Left ventricle myocardium inferior (tissue), 1 donor: ENCODE measurements around the gene NSUN6. TPM values are rescaled to one million over a fixed set of nuclear protein-coding genes. Genes with fewer than 3 reads are reported as not detected.

Source experiments
- DNase-seq: peaks from one replicate; pipeline ENCODE4 v3.0.0-alpha.2; 2020
- H3K27ac ChIP-seq: fragments of 200-600 bp; replicated peaks from 2 replicates; pipeline ENCODE4 v1.8.0; 2021
- H3K27me3 ChIP-seq: fragments of 200-600 bp; 2 replicates; pipeline ENCODE4 v1.8.0; 2021; ENCODE audit warnings: low read depth
- H3K36me3 ChIP-seq: fragments of 200-600 bp; 2 replicates; pipeline ENCODE4 v1.8.0; 2021
- H3K4me1 ChIP-seq: fragments of 200-600 bp; 2 replicates; pipeline ENCODE4 v1.8.0; 2021
- H3K4me3 ChIP-seq: fragments of 200-600 bp; 2 replicates; pipeline ENCODE4 v1.8.0; 2021; ENCODE audit warnings: mild to moderate bottlenecking, moderate library complexity
- H3K9me3 ChIP-seq: fragments of 200-600 bp; replicated peaks from 2 replicates; pipeline ENCODE4 v1.8.0; 2021
- intact Hi-C: fragments of 100-400 bp; cut with micrococcal nuclease; formaldehyde crosslinking; loops from one replicate; pipeline ENCODE4 v1.11.0; 2022
- total RNA-seq: library from RNA; stranded (reverse); fragmentation: NEBNext Ultra II Directional; extraction: Animal tissue kit (Norgen Biotek cat#: 25700); gene quantifications from one replicate; pipeline ENCODE4 v1.2.1, GENCODE V29; 2021
- TF ChIP-seq, protein P1 (sequence below): fragments of 200-600 bp; IDR thresholded peaks from 2 replicates; pipeline ENCODE4 v1.8.0; 2021; ENCODE audit warnings: antibody characterized with exemption, mild to moderate bottlenecking, borderline replicate concordance
- donor health status: DM: no; HTN: yes; CAD: no; lungs with severe emphysema.

NSUN6 gene
- total RNA-seq, 1 donor from 2014 or later: 7.9 TPM

DNA sequence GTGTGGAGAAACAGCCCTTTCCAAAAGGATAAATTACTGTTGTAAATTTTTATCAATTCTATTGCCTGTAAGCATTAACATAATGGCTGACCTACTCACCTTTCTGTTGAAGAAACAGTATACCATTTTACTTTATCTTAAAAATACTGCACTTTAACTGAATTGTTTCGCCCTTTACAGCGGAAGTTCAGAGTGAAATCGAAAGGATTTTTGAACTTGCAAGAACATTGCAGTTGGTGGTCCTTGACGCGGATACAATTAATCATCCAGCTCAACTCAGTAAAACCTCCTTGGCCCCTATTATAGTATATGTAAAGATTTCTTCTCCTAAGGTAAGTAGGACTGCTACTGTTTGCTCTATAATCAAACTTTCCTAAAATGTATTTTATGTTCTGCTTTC is 117.5 kb downstream of the NSUN6 start:
- Histone ChIP-seq H3K4me3 (no peak overlapping the region), H3K27ac (no peak overlapping the region), H3K27me3 (no peaks in the 10 kb centered on the region), H3K4me1 (peaks cover 4% of the 10 kb centered on the region), H3K36me3 (peaks cover 72% of the 10 kb centered on the region), H3K9me3 (no peaks in the 10 kb centered on the region)
- intact Hi-C loops: no loop called here
- no peak for DNase-seq
- TF ChIP-seq, protein P1, sequence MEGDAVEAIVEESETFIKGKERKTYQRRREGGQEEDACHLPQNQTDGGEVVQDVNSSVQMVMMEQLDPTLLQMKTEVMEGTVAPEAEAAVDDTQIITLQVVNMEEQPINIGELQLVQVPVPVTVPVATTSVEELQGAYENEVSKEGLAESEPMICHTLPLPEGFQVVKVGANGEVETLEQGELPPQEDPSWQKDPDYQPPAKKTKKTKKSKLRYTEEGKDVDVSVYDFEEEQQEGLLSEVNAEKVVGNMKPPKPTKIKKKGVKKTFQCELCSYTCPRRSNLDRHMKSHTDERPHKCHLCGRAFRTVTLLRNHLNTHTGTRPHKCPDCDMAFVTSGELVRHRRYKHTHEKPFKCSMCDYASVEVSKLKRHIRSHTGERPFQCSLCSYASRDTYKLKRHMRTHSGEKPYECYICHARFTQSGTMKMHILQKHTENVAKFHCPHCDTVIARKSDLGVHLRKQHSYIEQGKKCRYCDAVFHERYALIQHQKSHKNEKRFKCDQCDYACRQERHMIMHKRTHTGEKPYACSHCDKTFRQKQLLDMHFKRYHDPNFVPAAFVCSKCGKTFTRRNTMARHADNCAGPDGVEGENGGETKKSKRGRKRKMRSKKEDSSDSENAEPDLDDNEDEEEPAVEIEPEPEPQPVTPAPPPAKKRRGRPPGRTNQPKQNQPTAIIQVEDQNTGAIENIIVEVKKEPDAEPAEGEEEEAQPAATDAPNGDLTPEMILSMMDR: no peak

DNA sequence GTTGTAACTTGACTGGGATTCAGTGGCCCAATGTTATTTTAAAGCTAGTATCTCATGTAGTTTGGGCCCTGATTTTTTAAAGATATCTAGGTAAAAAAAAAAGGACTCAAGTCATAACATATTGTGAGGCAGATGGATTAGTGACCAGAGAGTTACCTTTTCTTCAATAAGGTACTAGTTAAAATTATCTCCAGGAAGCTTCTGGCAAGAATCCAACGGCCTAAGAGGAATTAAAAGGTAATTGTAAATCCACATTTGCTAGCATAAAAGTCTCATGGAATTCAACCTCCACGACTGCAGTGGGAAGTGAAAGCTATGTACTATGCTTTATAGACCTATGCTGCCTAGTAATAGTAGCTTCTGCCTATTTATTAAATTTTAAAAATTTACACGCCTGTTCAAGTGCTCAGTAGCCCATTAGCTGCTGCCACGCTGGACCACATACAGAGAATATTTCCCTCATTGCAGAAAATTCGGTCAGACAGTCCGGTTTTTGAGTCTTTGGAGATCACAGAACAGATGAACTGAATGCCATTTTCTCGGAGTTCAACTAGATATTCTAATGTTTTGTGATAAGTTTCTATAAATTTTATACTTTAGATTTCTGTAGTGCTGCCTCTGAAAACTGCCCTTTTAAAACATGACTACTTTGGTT is 118.4 kb downstream of the NSUN6 start:
- peaks cover 4% of the 10 kb centered on the region for H3K4me1 ChIP-seq
- intact Hi-C loops: no loop called here
- no peaks in the 10 kb centered on the region for H3K27me3 ChIP-seq
- peaks cover 65% of the 10 kb centered on the region for H3K36me3 ChIP-seq
- no peaks in the 10 kb centered on the region for H3K9me3 ChIP-seq
- TF ChIP-seq, protein P1: no peak
- H3K4me3 ChIP-seq: no peak overlapping the region
- H3K27ac ChIP-seq: peak overlapping the region; percentile 13
- DNase-seq: no peak

DNA sequence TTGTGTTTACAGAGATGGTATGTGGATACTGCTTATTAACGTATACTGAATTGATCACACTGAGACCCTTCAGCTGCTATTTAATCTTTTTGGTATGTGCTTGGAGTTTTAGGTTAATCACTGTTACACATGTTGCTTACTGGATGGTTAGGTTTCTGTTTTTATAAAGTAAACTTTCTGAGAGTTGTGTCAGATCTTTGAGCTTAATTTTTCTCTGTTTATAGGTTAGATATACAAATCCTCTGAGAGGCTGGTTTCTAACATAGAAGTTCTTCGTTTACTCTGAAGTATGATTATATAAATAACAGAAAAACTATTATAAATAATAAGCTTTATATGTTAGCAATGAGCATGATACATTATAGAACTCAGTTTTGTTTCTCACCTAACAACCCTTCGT is 123.1 kb downstream of the NSUN6 start:
- intact Hi-C loops: no loop called here
- no peak overlapping the region for H3K4me3 ChIP-seq
- H3K9me3 ChIP-seq: no peaks in the 10 kb centered on the region
- H3K27me3 ChIP-seq: no peaks in the 10 kb centered on the region
- TF ChIP-seq, protein P1: no peak
- no peak for DNase-seq
- H3K36me3 ChIP-seq: peaks cover 19% of the 10 kb centered on the region
- H3K4me1 ChIP-seq: peaks cover 27% of the 10 kb centered on the region
- no peak overlapping the region for H3K27ac ChIP-seq

DNA sequence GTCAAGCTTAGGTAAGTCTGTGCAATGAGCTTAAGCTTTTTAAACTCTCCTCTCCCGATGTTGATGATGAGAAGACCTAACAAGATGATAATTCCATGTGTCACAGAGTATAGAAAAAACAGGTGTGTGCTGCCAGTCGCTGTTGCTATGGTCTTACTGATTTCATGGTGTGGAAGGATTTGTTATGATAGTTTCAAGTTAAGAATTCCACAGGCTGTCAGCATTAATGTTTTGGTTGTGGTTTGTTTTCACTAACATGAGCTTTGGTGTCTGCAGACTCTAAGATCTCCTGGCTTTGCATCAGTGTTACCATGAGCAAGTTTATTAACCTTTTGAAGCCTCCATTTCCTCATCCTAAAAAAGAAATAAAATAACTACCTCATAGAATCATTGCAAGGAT is 123.7 kb downstream of the NSUN6 start:
- no peak overlapping the region for H3K4me3 ChIP-seq
- TF ChIP-seq, protein P1: no peak
- H3K27me3 ChIP-seq: no peaks in the 10 kb centered on the region
- no peak for DNase-seq
- peaks cover 14% of the 10 kb centered on the region for H3K36me3 ChIP-seq
- H3K4me1 ChIP-seq: peaks cover 30% of the 10 kb centered on the region
- peak overlapping the region; percentile 53 for H3K27ac ChIP-seq
- no peaks in the 10 kb centered on the region for H3K9me3 ChIP-seq
- intact Hi-C loops: no loop called here

DNA sequence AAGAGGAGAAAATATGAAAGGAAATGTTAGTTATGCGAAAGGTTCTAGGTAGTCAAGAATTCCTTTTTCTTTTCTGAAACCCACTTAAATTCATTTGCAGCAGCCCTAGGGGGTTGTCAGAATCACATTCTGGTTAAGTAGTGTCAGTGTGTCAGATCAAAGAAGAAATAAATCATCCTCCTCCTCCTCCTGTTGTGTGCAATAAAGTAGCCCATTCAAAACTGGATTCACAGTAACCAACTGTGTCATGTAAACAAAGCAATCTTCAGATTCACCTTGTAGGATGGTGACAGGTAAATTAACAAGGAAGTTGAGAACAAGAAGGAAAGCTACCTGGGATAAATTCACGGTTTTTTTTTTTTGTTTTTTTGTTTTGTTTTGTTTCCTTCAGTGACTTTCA is 127.5 kb downstream of the NSUN6 start:
- TF ChIP-seq, protein P1: no peak
- peak overlapping the region; percentile 50 for H3K27ac ChIP-seq
- no peak for DNase-seq
- intact Hi-C loops: no loop called here
- H3K4me1 ChIP-seq: peaks cover 26% of the 10 kb centered on the region
- H3K9me3 ChIP-seq: no peaks in the 10 kb centered on the region
- H3K36me3 ChIP-seq: peaks cover 27% of the 10 kb centered on the region
- H3K27me3 ChIP-seq: no peaks in the 10 kb centered on the region
- no peak overlapping the region for H3K4me3 ChIP-seq

DNA sequence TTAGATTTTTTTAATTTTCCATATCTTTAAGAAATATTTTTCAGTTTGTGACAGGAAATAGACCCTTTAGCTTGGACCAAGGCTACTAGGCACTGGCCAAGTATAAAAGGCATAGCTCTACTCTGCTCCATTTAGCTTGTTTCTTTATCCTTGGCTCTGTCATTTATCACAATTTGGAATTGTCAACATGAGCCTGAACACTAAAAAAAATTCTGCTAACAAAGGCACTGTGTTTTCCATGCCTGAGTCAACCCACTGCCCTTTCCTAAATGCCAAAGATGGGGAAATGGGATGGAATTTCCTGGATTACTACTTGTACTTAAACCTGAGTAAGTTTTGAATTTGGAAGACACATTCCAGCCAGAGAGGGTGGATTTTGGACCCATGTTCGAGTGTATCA is 128.4 kb downstream of the NSUN6 start:
- H3K4me1 ChIP-seq: peaks cover 26% of the 10 kb centered on the region
- H3K27me3 ChIP-seq: no peaks in the 10 kb centered on the region
- no peak for DNase-seq
- H3K27ac ChIP-seq: no peak overlapping the region
- no peaks in the 10 kb centered on the region for H3K9me3 ChIP-seq
- TF ChIP-seq, protein P1: no peak
- H3K4me3 ChIP-seq: no peak overlapping the region
- peaks cover 31% of the 10 kb centered on the region for H3K36me3 ChIP-seq
- intact Hi-C loops: no loop called here
